ENCODE measurements around the gene SGCD.

Gene SGCD

GRCh38 chr5:156693113-156693512 lies 366.1 kb downstream of the SGCD start:
- no peak for DNase-seq (ENCODE audit: low spot score)

GRCh38 chr5:156694598-156694997 lies 367.6 kb downstream of the SGCD start:
- DNase-seq (ENCODE audit: low spot score), result no peak

GRCh38 chr5:156695774-156696173 lies 368.8 kb downstream of the SGCD start:
- no peak for DNase-seq (ENCODE audit: low spot score)

- DNase-seq (ENCODE audit: low spot score), result no peak
Observed at GRCh38 chr5:156698323-156698722, 371.4 kb downstream of the SGCD start.

- DNase-seq (ENCODE audit: low spot score), result no peak
Observed at GRCh38 chr5:156699147-156699546, 372.2 kb downstream of the SGCD start.

- no peak for DNase-seq (ENCODE audit: low spot score)
Observed at GRCh38 chr5:156704139-156704538, 377.2 kb downstream of the SGCD start.

- no peak for DNase-seq (ENCODE audit: low spot score)
Observed at GRCh38 chr5:156706631-156707030, 379.7 kb downstream of the SGCD start.

GRCh38 chr5:156707750-156708149 lies 380.8 kb downstream of the SGCD start:
- DNase-seq (ENCODE audit: low spot score), result no peak

- no peak for DNase-seq (ENCODE audit: low spot score)
Observed at GRCh38 chr5:156715287-156715686, 388.3 kb downstream of the SGCD start.

GRCh38 chr5:156716591-156717380 lies 389.8 kb downstream of the SGCD start:
- DNase-seq (ENCODE audit: low spot score), result no peak

GRCh38 chr5:156718985-156719384 lies 392.0 kb downstream of the SGCD start:
- no peak for DNase-seq (ENCODE audit: low spot score)

GRCh38 chr5:156722358-156722757 lies 395.4 kb downstream of the SGCD start:
- no peak for DNase-seq (ENCODE audit: low spot score)

GRCh38 chr5:156735477-156735876 lies 408.5 kb downstream of the SGCD start:
- DNase-seq (ENCODE audit: low spot score), result no peak

- DNase-seq (ENCODE audit: low spot score), result no peak
Observed at GRCh38 chr5:156741516-156741915, 414.6 kb downstream of the SGCD start.

GRCh38 chr5:156753846-156754245 lies 426.9 kb downstream of the SGCD start:
- DNase-seq (ENCODE audit: low spot score), result no peak

GRCh38 chr5:156755421-156756087 lies 428.6 kb downstream of the SGCD start:
- DNase-seq (ENCODE audit: low spot score), result no peak

- DNase-seq (ENCODE audit: low spot score), result no peak
Observed at GRCh38 chr5:156758011-156758791, 431.2 kb downstream of the SGCD start.

- no peak for DNase-seq (ENCODE audit: low spot score)
Observed at GRCh38 chr5:156759156-156759555, 432.2 kb downstream of the SGCD start.

GRCh38 chr5:156762771-156763170 lies 435.8 kb downstream of the SGCD start:
- DNase-seq (ENCODE audit: low spot score), result no peak

GRCh38 chr5:156764176-156764971 lies 437.4 kb downstream of the SGCD start:
- no peak for DNase-seq (ENCODE audit: low spot score)

- DNase-seq (ENCODE audit: low spot score), result no peak
Observed at GRCh38 chr5:156774273-156774672, 447.3 kb downstream of the SGCD start.

GRCh38 chr5:156778139-156778706 lies 451.3 kb downstream of the SGCD start:
- DNase-seq (ENCODE audit: low spot score), result no peak

Data from hematopoietic multipotent progenitor cell treated with erythropoietin and hydrocortisone succinate and interleukin-3 and kit ligand, for 17 days (in vitro differentiated cells).